Measurements from ENCODE around the gene SPATA21.

SPATA21 gene

DNA sequence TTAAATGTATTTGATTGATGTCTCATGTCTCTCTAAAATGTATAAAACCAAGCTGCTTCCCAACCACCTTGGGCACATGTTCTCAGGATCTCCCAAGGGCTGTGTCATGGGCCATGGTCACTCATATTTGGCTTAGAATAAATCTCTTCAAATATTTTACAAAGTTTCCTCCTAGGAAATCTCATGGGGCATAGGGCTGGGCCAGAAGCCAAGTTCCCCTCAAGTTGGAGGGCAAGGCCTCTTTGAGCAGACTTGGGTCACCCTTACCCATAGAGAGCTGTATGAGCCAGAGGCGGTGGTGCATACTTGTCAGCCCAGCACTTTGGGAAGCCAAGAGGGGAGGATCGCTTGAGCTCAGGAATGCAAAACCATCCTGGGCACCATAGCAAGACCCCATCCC lies 82.6 kb downstream of the SPATA21 start:
- no peak overlapping the region for H3K4me3 ChIP-seq (replicated peaks; ENCODE audit: low read depth, low read length)
- DNase-seq (ENCODE audit: extremely low read depth, low read depth): no peak
- TF ChIP-seq, protein P1, sequence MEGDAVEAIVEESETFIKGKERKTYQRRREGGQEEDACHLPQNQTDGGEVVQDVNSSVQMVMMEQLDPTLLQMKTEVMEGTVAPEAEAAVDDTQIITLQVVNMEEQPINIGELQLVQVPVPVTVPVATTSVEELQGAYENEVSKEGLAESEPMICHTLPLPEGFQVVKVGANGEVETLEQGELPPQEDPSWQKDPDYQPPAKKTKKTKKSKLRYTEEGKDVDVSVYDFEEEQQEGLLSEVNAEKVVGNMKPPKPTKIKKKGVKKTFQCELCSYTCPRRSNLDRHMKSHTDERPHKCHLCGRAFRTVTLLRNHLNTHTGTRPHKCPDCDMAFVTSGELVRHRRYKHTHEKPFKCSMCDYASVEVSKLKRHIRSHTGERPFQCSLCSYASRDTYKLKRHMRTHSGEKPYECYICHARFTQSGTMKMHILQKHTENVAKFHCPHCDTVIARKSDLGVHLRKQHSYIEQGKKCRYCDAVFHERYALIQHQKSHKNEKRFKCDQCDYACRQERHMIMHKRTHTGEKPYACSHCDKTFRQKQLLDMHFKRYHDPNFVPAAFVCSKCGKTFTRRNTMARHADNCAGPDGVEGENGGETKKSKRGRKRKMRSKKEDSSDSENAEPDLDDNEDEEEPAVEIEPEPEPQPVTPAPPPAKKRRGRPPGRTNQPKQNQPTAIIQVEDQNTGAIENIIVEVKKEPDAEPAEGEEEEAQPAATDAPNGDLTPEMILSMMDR (IDR thresholded peaks at IDR 0.05; ENCODE audit: low read depth, low read length, missing control alignments): no peak

DNA sequence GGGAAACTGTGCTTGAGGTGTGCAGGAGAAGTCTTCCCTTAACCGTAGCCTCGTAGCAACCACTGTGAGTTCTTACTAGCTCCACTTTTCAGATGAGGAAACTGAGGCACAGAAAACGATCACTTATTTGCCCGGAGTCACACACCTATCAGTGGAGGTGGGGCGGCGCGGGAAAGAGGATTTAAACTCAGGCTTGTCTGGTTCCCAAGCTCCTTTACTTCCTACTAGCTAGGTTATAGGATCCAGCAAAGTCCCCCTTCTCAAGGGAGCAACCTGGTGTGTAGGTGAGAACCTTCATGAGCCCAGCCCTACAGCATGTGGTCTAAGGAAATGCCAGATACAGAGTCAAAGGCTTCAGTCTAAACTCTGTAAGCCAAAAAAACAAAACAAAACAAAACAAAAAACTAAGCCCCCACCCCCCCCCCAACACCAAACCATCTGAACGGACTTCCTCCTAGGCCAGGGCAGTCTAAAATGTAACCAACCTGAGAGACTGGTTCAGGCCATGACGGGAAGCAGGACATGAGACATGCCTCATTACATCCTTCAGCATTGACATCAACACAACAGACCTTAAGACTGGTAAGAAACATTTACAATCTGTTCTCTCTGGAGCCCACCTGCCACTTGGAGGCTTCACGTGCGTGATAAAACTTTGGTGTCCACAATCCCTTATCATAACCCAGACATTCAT lies 84.2 kb downstream of the SPATA21 start:
- TF ChIP-seq, protein P1 (IDR thresholded peaks at IDR 0.05; ENCODE audit: low read depth, low read length, missing control alignments): no peak
- H3K4me3 ChIP-seq (replicated peaks; ENCODE audit: low read depth, low read length): peak overlapping the region; percentile 83

DNA sequence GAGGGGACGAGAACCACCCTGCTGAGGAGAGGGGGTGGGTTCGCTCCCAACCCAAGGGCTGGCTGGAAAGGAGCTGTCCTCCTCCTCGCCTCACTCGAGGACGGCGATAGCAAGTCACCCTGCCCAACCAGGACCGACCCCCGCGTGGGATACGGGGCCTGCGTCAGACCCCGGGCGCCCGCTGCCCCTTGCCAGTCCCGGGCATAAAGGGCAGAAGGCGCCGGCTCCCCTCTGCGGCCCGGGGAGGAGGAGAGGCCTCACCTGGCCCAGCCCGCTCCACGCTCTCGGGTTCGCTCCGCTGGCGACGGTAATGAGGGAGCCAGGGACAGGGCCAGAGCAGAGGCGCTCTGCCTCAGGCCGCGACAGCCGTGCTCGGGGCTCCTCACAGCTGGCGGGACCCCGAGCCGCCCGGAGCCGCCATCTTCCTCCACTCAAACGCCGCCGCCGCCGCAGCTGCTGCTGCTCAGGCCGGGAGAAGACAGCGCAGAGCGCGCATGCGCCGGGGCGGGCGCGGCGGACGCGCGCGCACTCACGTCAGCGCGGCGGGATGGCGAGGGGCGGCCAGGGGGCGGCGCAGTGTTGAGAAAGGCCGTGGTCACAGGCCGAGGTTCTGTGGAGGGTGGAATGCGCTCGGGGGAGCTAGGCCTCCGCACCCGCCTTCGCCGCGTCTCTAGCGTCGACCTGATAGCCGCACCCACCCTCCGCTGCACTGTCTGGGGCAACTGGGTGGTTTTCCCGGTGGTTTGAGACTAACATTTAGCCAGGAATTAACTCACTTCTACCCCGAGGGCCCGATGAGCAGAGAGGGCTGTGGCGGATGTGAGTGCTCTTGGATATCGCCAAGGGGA lies 85.0 kb downstream of the SPATA21 start, which contains the start of gene FBXO42:
FBXO42 (minus strand) TSS at position 487 of the 848 bp plus-strand sequence. CDS start 37,062 bp downstream, outside the sequence.
- peak within 1 kb of the TSS; percentile 83 for H3K4me3 ChIP-seq (replicated peaks; ENCODE audit: low read depth, low read length)
- TF ChIP-seq, protein P1 (IDR thresholded peaks at IDR 0.05; ENCODE audit: low read depth, low read length, missing control alignments): peak; percentile 15
- DNase-seq (ENCODE audit: extremely low read depth, low read depth): peak; percentile 62

More for the DNA sequence above, 84.2 kb downstream of the SPATA21 start:
- DNase-seq (ENCODE audit: extremely low read depth, low read depth): no peak

DNA sequence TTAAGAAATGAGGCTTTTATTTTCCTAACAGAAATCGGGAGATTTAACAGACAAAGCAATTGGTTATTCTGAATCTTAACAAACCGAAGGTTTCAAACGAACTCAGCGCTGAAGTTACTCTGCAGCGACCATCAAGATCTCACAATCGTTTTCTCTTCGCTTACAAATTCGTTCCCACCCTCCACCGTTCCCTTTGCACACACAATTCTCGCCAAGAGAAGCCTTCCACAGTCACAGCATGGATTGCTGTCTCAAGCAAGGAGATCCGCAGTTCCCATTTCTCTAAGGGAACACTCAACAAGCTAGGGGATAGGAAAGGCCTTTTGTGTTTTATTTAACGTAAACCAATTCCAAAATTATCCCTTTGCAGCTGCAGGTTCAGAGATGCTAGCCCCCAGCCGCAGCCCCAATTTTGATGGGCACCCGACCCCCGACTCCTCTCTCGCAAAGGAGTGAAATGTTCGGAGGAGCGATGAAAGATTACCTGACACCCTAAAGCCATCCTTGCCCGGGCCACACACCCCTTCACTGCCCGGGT lies 85.7 kb downstream of the SPATA21 start:
- TF ChIP-seq, protein P1 (IDR thresholded peaks at IDR 0.05; ENCODE audit: low read depth, low read length, missing control alignments): no peak
- DNase-seq (ENCODE audit: extremely low read depth, low read depth): no peak
- H3K4me3 ChIP-seq (replicated peaks; ENCODE audit: low read depth, low read length): peak overlapping the region; percentile 83

DNA sequence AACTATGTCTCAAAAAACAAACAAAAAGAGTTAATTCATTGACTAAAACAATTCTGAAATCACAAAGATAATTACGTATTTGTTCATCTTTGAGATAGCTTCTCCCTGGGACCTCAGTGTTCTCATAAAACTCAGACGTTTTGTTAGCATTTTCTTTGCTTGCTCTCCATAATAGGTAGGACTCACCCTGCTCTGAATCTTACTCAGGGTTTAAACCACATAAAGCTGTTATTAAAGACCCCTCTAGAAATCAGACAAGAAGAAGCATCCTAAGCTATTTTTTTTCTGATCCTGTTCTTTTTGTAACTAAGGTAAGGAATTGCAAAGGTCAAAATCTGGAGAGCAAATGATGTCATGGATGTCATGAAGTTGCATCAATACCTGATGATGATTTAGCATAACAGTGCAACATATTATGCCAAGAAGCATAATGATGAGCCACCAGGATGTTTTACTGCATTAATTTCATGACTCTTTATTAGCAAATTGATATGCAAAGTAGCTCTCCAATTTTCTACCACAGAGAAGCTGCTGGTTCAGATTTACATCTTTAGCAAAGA lies 87.3 kb downstream of the SPATA21 start:
- DNase-seq (ENCODE audit: extremely low read depth, low read depth): no peak
- TF ChIP-seq, protein P1 (IDR thresholded peaks at IDR 0.05; ENCODE audit: low read depth, low read length, missing control alignments): no peak
- H3K4me3 ChIP-seq (replicated peaks; ENCODE audit: low read depth, low read length): no peak overlapping the region
